B cell (primary cell): ENCODE data around the gene ATG16L1.

Source experiments
- CTCF ChIP-seq: fragments of 200-600 bp; IDR thresholded peaks from one replicate; pipeline ENCODE4 v1.8.0; 2022; ENCODE audit warnings: antibody characterized with exemption, mild to moderate bottlenecking
- EZH2 ChIP-seq: IDR thresholded peaks from 2 replicates; pipeline ENCODE4 v1.6.1; 2012; ENCODE audit warnings: borderline replicate concordance, low read depth, mild to moderate bottlenecking, moderate library complexity, low read length; ENCODE audit not compliant: insufficient read depth, poor library complexity, severe bottlenecking

GRCh38 chr2:233234996-233235395 is 16.5 kb upstream of the ATG16L1 start:
- TF ChIP-seq CTCF (no peak), EZH2 (no peak)
